BLaER1 (cell line): ENCODE results near the gene IL12RB2.

Experiments
- H3K27ac ChIP-seq: shearing (Covaris generic); formaldehyde crosslinking; 2 replicates; pipeline ENCODE4 v1.8.1; 2022
- H3K27me3 ChIP-seq: shearing (Covaris generic); formaldehyde crosslinking; 2 replicates; pipeline ENCODE4 v1.8.1; 2022
- H3K36me3 ChIP-seq: shearing (Covaris generic); formaldehyde crosslinking; 2 replicates; pipeline ENCODE4 v1.8.1; 2022
- H3K4me1 ChIP-seq: shearing (Covaris generic); formaldehyde crosslinking; 2 replicates; pipeline ENCODE4 v1.8.1; 2022
- H3K4me2 ChIP-seq: shearing (Covaris generic); formaldehyde crosslinking; 2 replicates; pipeline ENCODE4 v1.8.1; 2022
- H3K4me3 ChIP-seq: shearing (Covaris generic); formaldehyde crosslinking; 2 replicates; pipeline ENCODE4 v1.8.1; 2022
- H3K9ac ChIP-seq: shearing (Covaris generic); formaldehyde crosslinking; 2 replicates; pipeline ENCODE4 v1.8.1; 2022
- H3K9me3 ChIP-seq: shearing (Covaris generic); formaldehyde crosslinking; 2 replicates; pipeline ENCODE4 v1.8.1; 2022
- H4K20me1 ChIP-seq: shearing (Covaris generic); formaldehyde crosslinking; 2 replicates; pipeline ENCODE4 v1.8.1; 2022
- Cebpa-rat ChIP-seq: shearing (Covaris generic); IDR thresholded peaks from 2 replicates; pipeline ENCODE4 v1.8.1; 2022

IL12RB2 gene

GRCh38 chr1:67327864-67328466 lies 20.3 kb downstream of the IL12RB2 start:
- Histone ChIP-seq H3K9me3 (no peaks in the 10 kb centered on the region), H3K27me3 (no peaks in the 10 kb centered on the region), H3K4me1 (no peaks in the 10 kb centered on the region), H3K4me3 (no peak overlapping the region), H3K4me2 (no peak overlapping the region), H3K36me3 (peaks cover 94% of the 10 kb centered on the region), H3K9ac (no peak overlapping the region), H3K27ac (no peak overlapping the region), H4K20me1 (no peaks in the 10 kb centered on the region)
- no peak for TF ChIP-seq Cebpa-rat

DNA sequence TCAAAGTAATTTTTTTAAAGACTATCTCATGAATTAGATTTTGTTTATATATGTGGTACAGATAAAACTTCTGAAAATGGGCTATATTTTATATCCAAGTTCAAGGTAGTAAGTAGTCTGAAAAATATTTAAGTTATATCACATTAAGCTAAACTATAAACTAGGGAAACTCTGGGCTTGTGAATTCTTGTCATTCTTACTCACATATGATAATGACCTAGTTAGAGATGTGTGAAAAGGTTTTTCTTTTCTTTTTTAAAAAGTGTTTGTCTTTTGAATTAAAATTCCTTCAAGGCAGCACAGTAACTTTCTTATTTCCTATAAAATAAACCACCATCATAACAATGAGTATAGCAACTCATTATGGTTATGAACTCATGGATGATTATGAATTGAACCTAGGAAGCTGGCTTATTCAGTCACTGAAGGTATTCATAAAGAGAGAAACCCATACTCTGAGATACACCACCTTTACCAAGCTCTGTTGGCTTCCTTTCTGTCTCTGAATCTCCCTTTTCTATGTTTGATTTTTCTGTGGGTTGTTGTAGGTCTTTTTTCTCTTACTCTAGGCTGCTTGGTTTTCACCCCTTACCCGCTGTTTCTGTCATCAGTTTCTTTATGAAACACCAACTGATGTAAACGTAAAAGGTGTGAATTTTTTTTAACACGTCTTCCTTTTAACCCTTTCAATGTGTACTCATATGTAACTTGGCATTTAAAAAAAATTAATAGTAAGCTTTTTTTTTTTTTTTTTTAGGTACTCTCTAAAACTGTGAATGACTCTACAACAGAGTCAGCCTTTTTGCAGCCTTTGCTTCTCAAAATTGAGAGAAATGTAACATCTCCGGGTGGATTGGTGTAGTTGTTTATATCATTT lies 25.2 kb downstream of the IL12RB2 start:
- H3K4me1 ChIP-seq = peaks cover 24% of the 10 kb centered on the region
- no peaks in the 10 kb centered on the region for H3K9me3 ChIP-seq
- no peaks in the 10 kb centered on the region for H3K27me3 ChIP-seq
- no peak overlapping the region for H3K4me3 ChIP-seq
- no peaks in the 10 kb centered on the region for H4K20me1 ChIP-seq
- TF ChIP-seq Cebpa-rat = no peak
- no peak overlapping the region for H3K9ac ChIP-seq
- H3K36me3 ChIP-seq = peaks cover 92% of the 10 kb centered on the region
- H3K27ac ChIP-seq = no peak overlapping the region
- no peak overlapping the region for H3K4me2 ChIP-seq

- H3K9me3 ChIP-seq = no peaks in the 10 kb centered on the region
- no peak for TF ChIP-seq Cebpa-rat
- no peak overlapping the region for H3K4me3 ChIP-seq
- no peaks in the 10 kb centered on the region for H4K20me1 ChIP-seq
- H3K4me2 ChIP-seq = no peak overlapping the region
- no peaks in the 10 kb centered on the region for H3K27me3 ChIP-seq
- H3K27ac ChIP-seq = no peak overlapping the region
- H3K36me3 ChIP-seq = peaks cover 89% of the 10 kb centered on the region
- H3K4me1 ChIP-seq = peaks cover 32% of the 10 kb centered on the region
- H3K9ac ChIP-seq = no peak overlapping the region
These were observed 25.9 kb downstream of the IL12RB2 start for GRCh38 chr1:67333603-67334002.

- Histone ChIP-seq H3K27me3 (no peaks in the 10 kb centered on the region), H3K9me3 (no peaks in the 10 kb centered on the region), H3K36me3 (peaks cover 93% of the 10 kb centered on the region), H3K27ac (no peak overlapping the region), H3K4me3 (no peak overlapping the region), H3K9ac (no peak overlapping the region), H4K20me1 (no peaks in the 10 kb centered on the region), H3K4me1 (peaks cover 48% of the 10 kb centered on the region), H3K4me2 (no peak overlapping the region)
- TF ChIP-seq Cebpa-rat = no peak
These were observed 27.7 kb downstream of the IL12RB2 start for GRCh38 chr1:67335411-67335810.

DNA sequence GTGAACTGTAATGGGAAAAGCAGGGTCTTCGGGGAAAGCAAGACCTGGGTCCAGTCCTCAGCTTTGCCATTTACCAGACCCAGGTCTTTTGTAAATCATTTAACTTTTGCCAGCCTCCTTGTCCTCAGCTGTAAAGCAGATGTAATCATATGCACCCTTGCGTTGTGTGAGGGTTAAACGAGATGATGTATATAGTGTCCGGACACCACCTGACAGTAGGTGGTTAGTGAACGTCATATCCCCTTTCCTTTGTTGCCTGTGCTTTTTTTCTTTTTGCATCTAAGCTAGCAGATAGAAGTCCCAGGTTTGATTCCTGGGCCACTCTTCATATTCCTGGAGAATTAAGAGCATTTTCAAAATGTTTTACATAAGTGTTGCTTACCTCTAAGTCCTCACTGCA lies 28.5 kb downstream of the IL12RB2 start:
- Histone ChIP-seq H3K9me3 (no peaks in the 10 kb centered on the region), H4K20me1 (no peaks in the 10 kb centered on the region), H3K4me1 (peaks cover 48% of the 10 kb centered on the region), H3K4me3 (no peak overlapping the region), H3K36me3 (peaks cover 94% of the 10 kb centered on the region), H3K4me2 (0 out of 2 replicates have a peak overlapping the region, but pooled peaks have one; percentile 0), H3K27me3 (no peaks in the 10 kb centered on the region), H3K9ac (no peak overlapping the region), H3K27ac (no peak overlapping the region)
- TF ChIP-seq Cebpa-rat = no peak

DNA sequence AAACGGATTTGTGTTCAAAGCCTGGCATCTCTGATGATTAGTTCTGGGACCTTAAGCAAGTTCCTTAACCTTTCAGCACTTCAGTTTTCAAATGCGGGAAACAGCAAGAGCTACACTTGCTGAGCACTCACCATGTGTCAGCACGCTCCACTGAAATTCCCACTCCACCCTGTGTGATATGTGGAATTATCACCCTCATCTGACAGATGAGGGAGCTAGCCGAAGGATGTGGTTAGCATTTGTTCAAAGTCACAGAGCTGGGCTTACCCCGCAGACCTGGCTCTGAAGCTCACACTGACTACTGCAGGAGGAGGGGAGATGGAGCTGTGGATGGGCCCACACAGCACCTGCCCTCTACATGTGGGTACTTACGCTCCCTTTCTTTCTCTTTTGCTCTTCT lies 29.1 kb downstream of the IL12RB2 start:
- peak overlapping the region; percentile 26; the same call in 1 of the 2 replicates for H3K4me2 ChIP-seq

DNA sequence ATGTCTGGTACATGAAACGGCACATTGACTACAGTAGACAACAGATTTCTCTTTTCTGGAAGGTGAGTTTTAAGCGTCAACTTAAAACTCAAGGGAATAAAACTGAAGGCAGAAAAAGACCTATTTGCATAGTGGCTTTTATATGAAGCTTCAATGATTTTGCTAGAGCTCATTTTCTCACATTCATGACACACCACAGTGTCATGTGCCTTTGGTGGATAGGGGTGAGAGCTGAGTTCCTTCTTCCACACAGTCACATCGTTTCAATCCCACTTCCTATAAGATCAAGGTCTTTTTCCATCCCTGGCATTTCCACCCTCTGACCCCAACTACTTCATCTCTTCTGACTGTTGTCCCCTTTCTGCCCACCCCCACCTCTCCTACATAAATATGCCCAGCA lies 31.0 kb downstream of the IL12RB2 start:
- no peak overlapping the region for H3K27ac ChIP-seq
- H3K9ac ChIP-seq = no peak overlapping the region
- no peaks in the 10 kb centered on the region for H4K20me1 ChIP-seq
- H3K36me3 ChIP-seq = peaks cover 92% of the 10 kb centered on the region
- no peak for TF ChIP-seq Cebpa-rat
- no peaks in the 10 kb centered on the region for H3K27me3 ChIP-seq
- H3K4me1 ChIP-seq = peaks cover 48% of the 10 kb centered on the region
- no peaks in the 10 kb centered on the region for H3K9me3 ChIP-seq
- H3K4me3 ChIP-seq = no peak overlapping the region
- peak overlapping the region; percentile 45 for H3K4me2 ChIP-seq

More for the DNA sequence above, 29.1 kb downstream of the IL12RB2 start:
- no peaks in the 10 kb centered on the region for H3K27me3 ChIP-seq
- no peaks in the 10 kb centered on the region for H3K9me3 ChIP-seq
- H3K4me3 ChIP-seq = no peak overlapping the region
- no peak for TF ChIP-seq Cebpa-rat
- H3K27ac ChIP-seq = 0 out of 2 replicates have a peak overlapping the region, but pooled peaks have one; percentile 0
- no peak overlapping the region for H3K9ac ChIP-seq
- H4K20me1 ChIP-seq = no peaks in the 10 kb centered on the region
- peaks cover 48% of the 10 kb centered on the region for H3K4me1 ChIP-seq
- H3K36me3 ChIP-seq = peaks cover 94% of the 10 kb centered on the region

GRCh38 chr1:67339623-67340343 lies 32.1 kb downstream of the IL12RB2 start:
- Histone ChIP-seq H4K20me1 (no peaks in the 10 kb centered on the region), H3K9ac (no peak overlapping the region), H3K27me3 (no peaks in the 10 kb centered on the region), H3K27ac (no peak overlapping the region), H3K4me2 (peak overlapping the region; percentile 8; the same call in 1 of the 2 replicates), H3K36me3 (peaks cover 92% of the 10 kb centered on the region), H3K9me3 (no peaks in the 10 kb centered on the region), H3K4me3 (no peak overlapping the region), H3K4me1 (peaks cover 48% of the 10 kb centered on the region)
- TF ChIP-seq Cebpa-rat = no peak

GRCh38 chr1:67342076-67342890 lies 34.6 kb downstream of the IL12RB2 start:
- Histone ChIP-seq H3K27me3 (no peaks in the 10 kb centered on the region), H3K27ac (no peak overlapping the region), H3K4me1 (peaks cover 29% of the 10 kb centered on the region), H3K4me2 (no peak overlapping the region), H3K9me3 (no peaks in the 10 kb centered on the region), H3K4me3 (no peak overlapping the region), H3K9ac (no peak overlapping the region), H3K36me3 (peaks cover 89% of the 10 kb centered on the region), H4K20me1 (no peaks in the 10 kb centered on the region)
- TF ChIP-seq Cebpa-rat = no peak
